Skin of body (tissue), 2 donors: ENCODE results near the gene BRAF. TPM values are rescaled to one million over a fixed set of nuclear protein-coding genes. Genes with fewer than 3 reads are reported as not detected.
"Not testable (repeated sequence)": the region's sequence is repeated elsewhere in the genome, so short reads cannot be mapped to it uniquely, and the experiment has no call there.

Source experiments
- DNase-seq: peaks from one replicate; lab custom pipeline; 2025; lab: John Stamatoyannopoulos, UW
- total RNA-seq: library from RNA; depleted of rRNA; stranded (reverse); fragments of >200 nt; gene quantifications from one replicate; pipeline ENCODE4 v1.2.3, GENCODE V29; 2014

BRAF gene
- total RNA-seq, 1 donor from 2014 or later = 63.6 TPM

- no peak for DNase-seq
These were observed 210.2 kb downstream of the BRAF start for GRCh38 chr7:140714331-140715040.

- DNase-seq = not testable (repeated sequence)
These were observed 212.3 kb downstream of the BRAF start for GRCh38 chr7:140712392-140712791.

- DNase-seq = not testable (repeated sequence)
These were observed 216.0 kb downstream of the BRAF start for GRCh38 chr7:140708764-140709163.

- DNase-seq = no peak
These were observed 217.6 kb downstream of the BRAF start for GRCh38 chr7:140707132-140707531.

GRCh38 chr7:140704205-140704604 is 220.5 kb downstream of the BRAF start:
- DNase-seq = no peak

- no peak for DNase-seq
These were observed 222.0 kb downstream of the BRAF start for GRCh38 chr7:140702774-140703173.

- DNase-seq = no peak
These were observed 226.3 kb downstream of the BRAF start for GRCh38 chr7:140698477-140698876.

GRCh38 chr7:140697447-140698143 is 227.1 kb downstream of the BRAF start:
- DNase-seq = no peak

- DNase-seq = peak; percentile 83
These were observed 227.9 kb downstream of the BRAF start, which contains the start of gene NDUFB2 for GRCh38 chr7:140696680-140697446. TSS of gene NDUFB2 (plus strand) at chr7:140696708. CDS start at chr7:140696745, 37 bp downstream.

- DNase-seq = no peak
These were observed 228.6 kb downstream of the BRAF start for GRCh38 chr7:140696024-140696679.

GRCh38 chr7:140695381-140695780 is 229.3 kb downstream of the BRAF start:
- no peak for DNase-seq

- no peak for DNase-seq
These were observed 230.1 kb downstream of the BRAF start for GRCh38 chr7:140694592-140694991.

GRCh38 chr7:140693849-140694248 is 230.9 kb downstream of the BRAF start:
- DNase-seq = not testable (repeated sequence)

GRCh38 chr7:140691376-140692045 is 233.2 kb downstream of the BRAF start:
- DNase-seq = no peak

- no peak for DNase-seq
These were observed 235.3 kb downstream of the BRAF start for GRCh38 chr7:140689199-140690152.

- no peak for DNase-seq
These were observed 236.4 kb downstream of the BRAF start for GRCh38 chr7:140688341-140688740.

GRCh38 chr7:140686921-140687320 is 237.8 kb downstream of the BRAF start:
- no peak for DNase-seq

- DNase-seq = no peak
These were observed 239.2 kb downstream of the BRAF start for GRCh38 chr7:140685407-140686087.
